ENCODE data around the gene PROX1.

The PROX1 gene

DNA sequence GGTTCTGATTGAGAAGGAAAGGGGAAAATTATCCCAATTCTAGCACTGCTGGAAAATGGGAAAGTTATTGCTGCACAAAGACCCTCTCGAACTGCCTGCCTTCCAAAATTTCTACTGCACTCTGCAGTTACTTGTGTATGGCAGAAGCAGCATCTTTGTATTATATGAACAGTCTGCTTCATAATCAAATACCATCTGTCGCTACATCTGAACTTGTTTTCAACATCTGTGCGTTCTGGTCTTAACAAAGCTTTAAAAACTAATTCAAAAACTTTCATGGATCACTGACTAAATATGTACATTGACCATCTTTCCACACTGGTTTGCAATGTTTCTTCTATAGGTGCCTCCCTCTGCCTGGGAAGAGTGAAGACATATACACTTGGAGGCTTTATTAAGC, 79.2 kb downstream of the PROX1 start:
- TF ChIP-seq, protein P1, sequence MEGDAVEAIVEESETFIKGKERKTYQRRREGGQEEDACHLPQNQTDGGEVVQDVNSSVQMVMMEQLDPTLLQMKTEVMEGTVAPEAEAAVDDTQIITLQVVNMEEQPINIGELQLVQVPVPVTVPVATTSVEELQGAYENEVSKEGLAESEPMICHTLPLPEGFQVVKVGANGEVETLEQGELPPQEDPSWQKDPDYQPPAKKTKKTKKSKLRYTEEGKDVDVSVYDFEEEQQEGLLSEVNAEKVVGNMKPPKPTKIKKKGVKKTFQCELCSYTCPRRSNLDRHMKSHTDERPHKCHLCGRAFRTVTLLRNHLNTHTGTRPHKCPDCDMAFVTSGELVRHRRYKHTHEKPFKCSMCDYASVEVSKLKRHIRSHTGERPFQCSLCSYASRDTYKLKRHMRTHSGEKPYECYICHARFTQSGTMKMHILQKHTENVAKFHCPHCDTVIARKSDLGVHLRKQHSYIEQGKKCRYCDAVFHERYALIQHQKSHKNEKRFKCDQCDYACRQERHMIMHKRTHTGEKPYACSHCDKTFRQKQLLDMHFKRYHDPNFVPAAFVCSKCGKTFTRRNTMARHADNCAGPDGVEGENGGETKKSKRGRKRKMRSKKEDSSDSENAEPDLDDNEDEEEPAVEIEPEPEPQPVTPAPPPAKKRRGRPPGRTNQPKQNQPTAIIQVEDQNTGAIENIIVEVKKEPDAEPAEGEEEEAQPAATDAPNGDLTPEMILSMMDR (IDR thresholded peaks at IDR 0.05; ENCODE audit: insufficient read depth, low read depth, low read length, missing control alignments) = no peak
- no peak overlapping the region for H3K4me3 ChIP-seq (ENCODE audit: low read length)
- DNase-seq (ENCODE audit: low read depth) = no peak

DNA sequence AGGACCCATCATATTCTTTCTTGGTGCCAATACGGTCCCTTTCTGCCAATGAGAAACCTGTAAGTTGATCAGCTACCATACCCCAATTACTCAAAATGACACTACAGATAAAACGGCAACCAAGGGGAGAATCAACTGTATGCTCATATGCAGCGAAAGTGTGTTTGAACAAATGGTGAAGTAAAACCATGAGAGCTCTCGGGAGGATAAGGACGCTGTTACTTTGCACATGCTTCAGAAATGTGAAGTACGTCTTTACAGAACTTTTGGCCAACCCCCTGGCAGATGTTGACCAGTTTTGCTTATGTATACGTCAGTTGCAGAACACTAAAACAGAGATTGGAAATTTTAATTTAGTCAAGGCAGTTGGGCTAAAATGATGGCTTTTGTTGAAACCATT, 79.6 kb downstream of the PROX1 start:
- TF ChIP-seq, protein P1 (IDR thresholded peaks at IDR 0.05; ENCODE audit: insufficient read depth, low read depth, low read length, missing control alignments) = no peak
- no peak for DNase-seq (ENCODE audit: low read depth)
- H3K4me3 ChIP-seq (ENCODE audit: low read length) = no peak overlapping the region

- H3K4me3 ChIP-seq (ENCODE audit: low read length) = no peak overlapping the region
- TF ChIP-seq, protein P1 (IDR thresholded peaks at IDR 0.05; ENCODE audit: insufficient read depth, low read depth, low read length, missing control alignments) = no peak
- DNase-seq (ENCODE audit: low read depth) = no peak
Observed at GRCh38 chr1:214067853-214068703, 80.3 kb downstream of the PROX1 start.

- no peak for DNase-seq (ENCODE audit: low read depth)
- H3K4me3 ChIP-seq (ENCODE audit: low read length) = no peak overlapping the region
- TF ChIP-seq, protein P1 (IDR thresholded peaks at IDR 0.05; ENCODE audit: insufficient read depth, low read depth, low read length, missing control alignments) = no peak
Observed at GRCh38 chr1:214068979-214069378, 81.2 kb downstream of the PROX1 start.

DNA sequence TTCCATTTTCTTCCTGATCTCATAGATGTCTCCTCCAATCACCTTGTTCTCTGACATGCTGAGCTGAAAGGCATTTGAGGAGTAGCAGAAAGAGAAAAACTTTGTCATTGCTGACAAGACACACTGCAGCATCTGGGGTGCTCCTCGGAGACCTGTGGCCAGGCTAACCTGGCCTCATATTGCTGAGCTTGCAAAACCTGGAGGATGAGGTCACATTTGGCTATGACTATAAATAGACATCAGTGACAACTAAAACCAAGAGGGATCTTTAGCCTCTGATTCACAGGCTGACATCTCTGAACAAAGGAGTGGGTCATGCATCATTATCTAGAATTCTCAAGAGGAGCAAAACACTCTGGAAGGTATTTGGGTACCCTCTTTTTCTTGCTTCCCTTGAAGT, 83.7 kb downstream of the PROX1 start:
- DNase-seq (ENCODE audit: low read depth) = no peak
- no peak overlapping the region for H3K4me3 ChIP-seq (ENCODE audit: low read length)
- TF ChIP-seq, protein P1 (IDR thresholded peaks at IDR 0.05; ENCODE audit: insufficient read depth, low read depth, low read length, missing control alignments) = no peak

DNA sequence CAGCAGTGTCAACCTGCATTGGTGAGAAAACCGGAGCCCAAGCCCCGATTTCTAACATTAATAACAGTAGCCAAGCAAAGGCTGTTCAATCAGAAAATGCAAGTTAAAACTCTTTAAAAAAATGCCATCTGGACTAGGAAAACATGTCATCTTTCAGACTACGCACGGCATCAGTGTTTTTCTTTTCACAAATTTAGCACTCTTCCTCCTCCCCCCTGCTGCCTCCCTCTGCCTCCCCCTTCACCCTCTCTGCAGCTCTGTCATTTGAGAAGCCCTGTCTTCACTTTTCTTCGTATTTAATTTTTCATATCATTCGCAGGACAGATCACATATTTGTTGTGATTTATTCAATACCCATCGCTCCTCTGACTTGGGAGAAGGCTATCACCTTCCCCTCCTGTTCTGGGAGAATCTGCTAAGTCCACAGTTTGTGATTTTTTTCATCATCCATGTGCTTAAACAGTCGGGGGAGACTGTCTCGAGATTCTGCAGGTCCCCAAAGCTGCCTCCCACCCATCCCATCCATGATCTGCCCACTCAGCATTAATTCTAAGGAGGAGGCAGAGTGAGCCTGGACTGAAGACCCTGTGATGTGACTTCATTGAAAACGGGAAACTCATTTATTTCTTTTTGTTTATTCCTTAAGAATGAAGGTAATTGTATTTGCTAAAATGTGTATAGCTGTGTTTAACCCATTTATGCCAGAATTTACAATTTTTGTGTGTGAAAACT, 84.8 kb downstream of the PROX1 start:
- H3K4me3 ChIP-seq (ENCODE audit: low read length) = no peak overlapping the region
- TF ChIP-seq, protein P1 (IDR thresholded peaks at IDR 0.05; ENCODE audit: insufficient read depth, low read depth, low read length, missing control alignments) = no peak
- no peak for DNase-seq (ENCODE audit: low read depth)
